ENCODE results near the gene CDH4. TPM values are rescaled to one million over a fixed set of nuclear protein-coding genes. Genes with fewer than 3 reads are reported as not detected.

The CDH4 gene
- under 1 TPM; 0.11 to 0.18 TPM for total RNA-seq

DNA sequence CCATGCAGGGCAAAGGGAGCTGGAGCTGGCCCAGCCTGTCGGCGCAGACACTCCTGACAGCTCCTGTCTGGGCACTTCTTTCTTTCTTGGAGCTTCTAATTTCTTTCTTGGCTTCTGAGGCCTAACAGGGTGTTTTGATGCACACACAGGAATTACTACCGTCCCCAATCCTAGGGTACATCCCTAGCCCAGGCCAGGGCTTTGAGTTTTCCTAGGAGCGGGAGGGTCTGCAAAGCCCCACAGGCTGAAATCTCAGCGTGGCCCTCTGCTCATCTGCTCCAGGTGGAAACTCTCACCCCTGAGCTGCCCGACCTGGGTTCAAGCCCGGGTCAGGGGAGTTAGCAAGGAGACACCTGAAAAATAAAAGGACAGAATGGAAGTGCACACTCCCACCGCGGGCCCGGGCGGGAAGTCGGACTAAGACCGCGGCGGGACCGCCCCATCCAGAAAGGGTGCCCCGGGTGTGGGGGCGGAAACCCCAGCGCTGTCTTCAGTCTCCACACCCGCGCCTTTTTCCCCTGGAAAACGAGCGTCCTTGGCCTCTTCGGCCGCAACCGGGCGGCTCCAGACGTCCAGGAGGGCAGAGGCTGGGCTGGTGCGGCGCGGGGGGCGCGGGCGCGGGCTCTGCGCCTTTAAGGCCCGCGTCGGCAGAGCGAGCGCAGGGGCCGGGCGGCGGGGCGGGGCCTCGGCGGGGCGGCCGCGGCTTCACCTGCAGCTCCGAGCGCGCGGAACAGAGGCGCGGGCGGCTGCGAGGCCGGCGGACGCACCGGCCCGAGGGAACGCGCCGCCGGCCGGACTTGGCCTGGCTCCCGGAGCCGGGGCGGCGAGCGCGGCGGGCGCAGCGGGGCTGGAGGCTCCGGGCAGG, at the start of gene CDH4:
CDH4 (plus strand) TSS at position 733 of the 865 bp plus-strand sequence.
- H3K27ac Mint-ChIP-seq, result no peak within 1 kb of the TSS
- H3K9me3 Mint-ChIP-seq, result no peaks in the 10 kb centered on the region
- ATAC-seq (no peak), DNase-seq (no peak)
- H3K4me1 Mint-ChIP-seq (ENCODE audit: low read depth), result no peaks in the 10 kb centered on the region
- intact Hi-C loops (cut with micrococcal nuclease), result no loop called here
- ChIA-PET CTCF (interaction anchor here (0.7 to 3.2 kb wide), 2 partner anchors 11 to 23 kb away, joined by 3 to 12 read pairs; no protein-coding TSS in a partner anchor), POLR2A (interaction anchor here (0.8 kb wide), 1 partner anchor 121 kb away, joined by 3 read pairs; no protein-coding TSS in a partner anchor)
- no peak for TF ChIP-seq CTCF (IDR thresholded peaks at IDR 0.05)
- no peaks in the 10 kb centered on the region for H3K36me3 Mint-ChIP-seq (ENCODE audit: low read depth)
- H3K4me3 Mint-ChIP-seq, result no peak within 1 kb of the TSS
- peaks cover 43% of the 10 kb centered on the region for H3K27me3 Mint-ChIP-seq

DNA sequence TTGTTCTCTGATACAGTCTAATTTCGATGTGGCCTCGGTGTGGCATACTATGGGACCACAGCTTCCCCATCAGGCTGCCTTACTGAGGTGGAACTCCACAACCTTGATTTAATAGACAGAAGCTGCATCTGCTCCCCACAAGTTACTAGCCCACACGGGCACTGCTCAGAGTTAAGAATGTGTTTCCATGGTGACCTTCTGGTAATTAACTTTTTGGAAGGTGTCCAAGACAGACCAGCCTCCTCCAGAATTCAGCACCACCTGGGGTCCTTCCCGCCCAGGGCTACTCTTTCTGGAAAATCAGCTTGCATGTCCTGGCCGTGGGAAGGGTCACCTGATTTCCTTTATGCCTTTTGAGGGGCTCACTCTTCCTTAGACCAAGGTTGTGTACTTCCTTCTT, 48.7 kb upstream of the CDH4 start:
- no peak overlapping the region for H3K4me3 Mint-ChIP-seq
- ATAC-seq (no peak), DNase-seq (no peak)
- intact Hi-C loops (cut with micrococcal nuclease), result no loop called here
- peaks cover 8% of the 10 kb centered on the region for H3K27me3 Mint-ChIP-seq
- H3K9me3 Mint-ChIP-seq, result peaks cover 2% of the 10 kb centered on the region
- ChIA-PET POLR2A (no interaction called here), CTCF (no interaction called here)
- no peak for TF ChIP-seq CTCF (IDR thresholded peaks at IDR 0.05)
- no peaks in the 10 kb centered on the region for H3K36me3 Mint-ChIP-seq (ENCODE audit: low read depth)
- H3K27ac Mint-ChIP-seq, result no peak overlapping the region
- no peaks in the 10 kb centered on the region for H3K4me1 Mint-ChIP-seq (ENCODE audit: low read depth)

- no peak for ATAC-seq
- CTCF ChIA-PET, result no interaction called here
- POLR2A ChIA-PET, result no interaction called here
- Mint-ChIP-seq H3K36me3 (ENCODE audit: low read depth) (no peaks in the 10 kb centered on the region), H3K4me3 (no peak overlapping the region), H3K4me1 (ENCODE audit: low read depth) (no peaks in the 10 kb centered on the region), H3K27ac (no peak overlapping the region), H3K9me3 (peaks cover 2% of the 10 kb centered on the region), H3K27me3 (peaks cover 6% of the 10 kb centered on the region)
- TF ChIP-seq CTCF (IDR thresholded peaks at IDR 0.05), result no peak
- no peak for DNase-seq
- intact Hi-C loops (cut with micrococcal nuclease), result no loop called here
Measured at GRCh38 chr20:61204206-61204605, 47.9 kb upstream of the CDH4 start.

- CTCF ChIA-PET, result interaction anchor here (0.9 to 1.6 kb wide), 2 partner anchors 17 to 23 kb away, joined by 3 to 8 read pairs; no protein-coding TSS in a partner anchor
- Mint-ChIP-seq H3K9me3 (peaks cover 2% of the 10 kb centered on the region), H3K27ac (no peak overlapping the region), H3K4me1 (ENCODE audit: low read depth) (no peaks in the 10 kb centered on the region), H3K27me3 (peaks cover 6% of the 10 kb centered on the region), H3K4me3 (no peak overlapping the region), H3K36me3 (ENCODE audit: low read depth) (no peaks in the 10 kb centered on the region)
- POLR2A ChIA-PET, result interaction anchor here (0.6 kb wide), 1 partner anchor 1712 kb away, joined by 3 read pairs; no protein-coding TSS in a partner anchor
- ATAC-seq (no peak), DNase-seq (no peak)
- no peak for TF ChIP-seq CTCF (IDR thresholded peaks at IDR 0.05)
- intact Hi-C loops (cut with micrococcal nuclease), result no loop called here
Measured at GRCh38 chr20:61205769-61206168, 46.3 kb upstream of the CDH4 start.

DNA sequence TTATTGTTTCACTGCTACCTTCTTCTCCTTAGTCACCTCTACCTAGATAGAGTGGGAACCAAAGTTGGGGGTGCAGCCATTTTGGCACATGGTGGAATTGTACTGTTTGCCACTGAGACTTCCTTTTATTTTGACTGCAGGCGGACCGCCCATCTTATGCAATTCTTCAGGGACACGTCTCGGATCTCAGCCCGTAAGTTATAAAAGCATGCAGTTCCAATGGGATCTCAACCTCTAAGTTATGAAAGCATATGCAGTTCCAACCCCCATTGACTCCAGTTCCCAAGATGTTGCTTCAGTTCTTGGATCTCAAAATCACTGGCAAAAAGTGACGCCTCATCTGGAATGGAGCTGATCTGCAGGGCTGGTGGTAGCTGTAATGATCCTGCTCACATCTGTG, 41.2 kb upstream of the CDH4 start:
- peaks cover 2% of the 10 kb centered on the region for H3K27me3 Mint-ChIP-seq
- intact Hi-C loops (cut with micrococcal nuclease), result no loop called here
- no peaks in the 10 kb centered on the region for H3K4me1 Mint-ChIP-seq (ENCODE audit: low read depth)
- DNase-seq, result no peak
- no peaks in the 10 kb centered on the region for H3K9me3 Mint-ChIP-seq
- no peak for TF ChIP-seq CTCF (IDR thresholded peaks at IDR 0.05)
- POLR2A ChIA-PET, result no interaction called here
- H3K4me3 Mint-ChIP-seq, result no peak overlapping the region
- H3K27ac Mint-ChIP-seq, result no peak overlapping the region
- no peak for ATAC-seq
- no peaks in the 10 kb centered on the region for H3K36me3 Mint-ChIP-seq (ENCODE audit: low read depth)
- CTCF ChIA-PET, result no interaction called here
